T-helper 1 cell treated with Interleukin-12 subunit alpha and Interleukin-12 subunit beta and Interleukin-4 antibody, amounts not matched to agents 30 μg/mL and 1 μg/mL, for 36 hours (primary cell): ENCODE measurements around the gene NMS.

Source experiments
- H3K27ac Mint-ChIP-seq: one replicate; pipeline ENCODE4 v1.8.0; 2021; ENCODE audit warnings: mild to moderate bottlenecking, mixed read lengths
- H3K27me3 Mint-ChIP-seq: one replicate; pipeline ENCODE4 v1.8.0; 2021; ENCODE audit warnings: low read depth, mixed read lengths
- H3K36me3 Mint-ChIP-seq: one replicate; pipeline ENCODE4 v1.8.0; 2021; ENCODE audit warnings: low read depth, mixed read lengths
- H3K4me1 Mint-ChIP-seq: one replicate; pipeline ENCODE4 v1.8.0; 2021; ENCODE audit warnings: low read depth, mixed read lengths
- H3K4me3 Mint-ChIP-seq: one replicate; pipeline ENCODE4 v1.8.0; 2021; ENCODE audit warnings: mild to moderate bottlenecking, moderate library complexity, mixed read lengths
- H3K9me3 Mint-ChIP-seq: one replicate; pipeline ENCODE4 v1.8.0; 2021; ENCODE audit warnings: mixed read lengths

NMS gene, protein sequence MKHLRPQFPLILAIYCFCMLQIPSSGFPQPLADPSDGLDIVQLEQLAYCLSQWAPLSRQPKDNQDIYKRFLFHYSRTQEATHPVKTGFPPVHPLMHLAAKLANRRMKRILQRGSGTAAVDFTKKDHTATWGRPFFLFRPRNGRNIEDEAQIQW

DNA sequence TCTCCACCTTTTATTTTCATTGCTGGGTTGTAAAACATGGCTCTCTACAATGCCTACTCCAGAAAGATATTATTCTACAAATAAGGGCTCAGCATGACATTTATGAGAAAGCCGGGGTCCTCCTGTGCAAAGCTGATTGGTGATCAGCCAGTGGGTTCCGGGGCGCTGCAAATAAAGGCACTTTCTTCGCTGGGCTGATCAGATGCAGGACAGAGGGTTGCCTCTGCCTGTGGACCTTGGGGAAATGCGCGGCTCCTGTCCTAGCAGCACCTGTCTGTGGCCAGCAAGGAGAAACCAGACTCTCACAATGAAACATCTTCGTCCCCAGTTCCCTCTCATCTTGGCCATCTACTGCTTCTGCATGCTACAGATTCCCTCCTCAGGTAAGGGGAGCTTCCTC is at the start of gene NMS:
Gene NMS (plus strand): TSS at position 301 of the 400 bp plus-strand sequence. CDS start 7 bp downstream, at position 308.
- Mint-ChIP-seq H3K27ac (no peak within 1 kb of the TSS), H3K4me3 (no peak within 1 kb of the TSS), H3K27me3 (peaks cover 17% of the 10 kb centered on the region), H3K36me3 (no peaks in the 10 kb centered on the region), H3K4me1 (no peaks in the 10 kb centered on the region), H3K9me3 (no peaks in the 10 kb centered on the region)

DNA sequence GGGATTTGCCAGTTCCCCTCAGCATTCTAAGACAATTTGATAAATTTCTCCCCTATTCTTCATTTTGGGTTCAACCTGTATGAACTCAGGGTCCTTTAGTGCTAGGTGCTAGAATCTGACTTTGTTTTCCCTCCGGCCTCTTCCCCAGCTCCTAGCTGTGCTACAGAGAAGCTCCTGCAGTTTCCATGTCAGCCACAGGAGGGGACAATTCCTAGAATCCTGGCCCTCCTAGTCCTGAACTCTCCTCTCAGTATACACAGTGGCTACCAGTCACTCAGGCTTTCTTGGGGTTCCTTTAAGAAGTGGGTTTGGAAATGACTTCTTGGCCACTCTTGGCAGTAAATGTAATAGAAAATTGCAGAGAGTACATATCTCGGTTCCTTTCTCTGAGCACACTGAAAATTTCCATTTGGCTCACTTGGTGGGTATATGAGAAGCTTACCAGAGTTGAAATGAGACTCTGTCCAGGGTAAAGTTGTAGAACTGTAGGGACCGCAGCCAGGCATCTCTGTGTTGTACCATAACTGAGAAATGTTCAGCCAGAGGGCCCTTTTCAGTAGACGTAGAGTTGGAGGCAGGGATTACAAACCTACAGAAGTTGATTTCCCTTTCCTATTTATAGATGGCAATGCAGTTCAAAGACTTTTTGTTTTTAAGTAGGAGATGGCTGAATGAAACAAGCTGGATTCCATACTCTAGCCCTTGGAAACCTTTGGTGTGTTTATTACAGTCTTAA is 47.8 kb upstream of the NMS start:
- no peaks in the 10 kb centered on the region for H3K9me3 Mint-ChIP-seq
- no peak overlapping the region for H3K27ac Mint-ChIP-seq

DNA sequence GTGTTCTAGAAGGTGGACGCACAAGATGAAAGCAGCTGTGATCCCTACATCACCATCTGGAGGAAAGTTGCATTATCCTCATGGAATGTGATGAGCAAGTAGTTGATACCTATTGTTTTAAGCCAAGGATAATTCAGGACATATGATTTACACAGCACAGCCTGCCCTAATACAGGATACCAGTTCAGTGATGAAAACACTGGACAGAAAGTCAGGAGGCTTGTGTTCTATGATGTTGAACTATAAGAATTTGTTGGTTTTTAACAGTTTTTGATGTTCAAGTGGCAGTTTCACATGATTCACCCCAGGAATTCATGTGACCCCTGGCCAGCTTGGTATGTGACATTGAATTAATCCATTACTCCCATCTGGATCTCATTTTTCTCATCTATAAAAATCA is 46.7 kb upstream of the NMS start:
- Mint-ChIP-seq H3K9me3 (no peaks in the 10 kb centered on the region), H3K27ac (no peak overlapping the region), H3K27me3 (peaks cover 28% of the 10 kb centered on the region), H3K4me3 (no peak overlapping the region), H3K4me1 (peaks cover 2% of the 10 kb centered on the region), H3K36me3 (no peaks in the 10 kb centered on the region)

More for the DNA sequence above, 47.8 kb upstream of the NMS start:
- Mint-ChIP-seq H3K4me3 (no peak overlapping the region), H3K36me3 (no peaks in the 10 kb centered on the region), H3K4me1 (peaks cover under 1% of the 10 kb centered on the region), H3K27me3 (peaks cover 22% of the 10 kb centered on the region)

DNA sequence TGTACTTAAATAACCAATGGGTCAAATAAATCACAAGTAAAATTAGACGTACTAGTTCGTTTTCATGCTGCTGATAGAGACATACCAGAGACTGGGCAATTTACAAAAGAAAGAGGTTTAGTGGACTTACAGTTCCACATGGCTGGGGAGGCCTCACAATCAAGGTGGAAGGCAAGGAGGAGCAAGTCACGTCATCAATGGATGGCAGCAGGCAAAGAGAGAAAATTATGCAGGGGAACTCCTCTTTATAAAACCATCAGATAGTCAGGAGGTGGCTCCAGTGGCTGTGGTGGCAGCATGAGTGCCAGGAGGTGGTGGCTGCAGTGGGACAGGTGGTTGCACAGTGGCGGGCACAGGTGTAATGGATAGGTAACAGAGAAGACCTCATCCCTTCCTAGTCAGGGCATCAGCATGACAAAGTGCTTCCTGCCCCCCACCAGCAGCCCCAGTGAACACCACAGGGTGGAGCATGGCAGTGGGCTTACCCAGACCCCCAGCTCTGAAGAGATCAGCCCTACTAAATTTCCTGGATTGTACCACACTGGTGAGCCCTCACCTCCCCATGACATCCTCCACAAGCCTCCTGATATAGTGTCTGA is 45.9 kb upstream of the NMS start:
- Mint-ChIP-seq H3K4me3 (no peak overlapping the region), H3K9me3 (no peaks in the 10 kb centered on the region), H3K4me1 (peaks cover 2% of the 10 kb centered on the region), H3K36me3 (no peaks in the 10 kb centered on the region), H3K27ac (no peak overlapping the region), H3K27me3 (peaks cover 36% of the 10 kb centered on the region)

DNA sequence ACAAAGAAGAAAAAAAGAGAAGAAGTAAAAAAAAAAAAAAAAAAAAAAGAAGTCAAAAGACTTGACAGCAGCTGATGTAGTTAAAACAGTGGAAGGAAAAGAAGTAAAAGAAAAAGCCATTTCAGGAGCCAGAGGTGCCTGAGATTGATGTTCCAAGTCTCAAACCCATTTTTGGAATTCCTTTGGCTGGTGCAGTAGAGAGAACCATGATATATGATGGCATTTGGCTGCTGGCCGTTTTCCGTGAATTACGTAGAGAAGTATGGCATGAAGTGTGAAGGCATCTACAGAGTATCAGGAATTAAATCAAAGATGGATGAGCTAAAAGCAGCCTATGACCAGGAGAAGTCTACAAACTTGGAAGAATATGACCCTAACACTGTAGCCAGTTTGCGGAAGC is 45.2 kb upstream of the NMS start:
- Mint-ChIP-seq H3K27ac (no peak overlapping the region), H3K36me3 (no peaks in the 10 kb centered on the region), H3K4me3 (no peak overlapping the region), H3K27me3 (peaks cover 42% of the 10 kb centered on the region), H3K9me3 (no peaks in the 10 kb centered on the region), H3K4me1 (peaks cover 2% of the 10 kb centered on the region)

DNA sequence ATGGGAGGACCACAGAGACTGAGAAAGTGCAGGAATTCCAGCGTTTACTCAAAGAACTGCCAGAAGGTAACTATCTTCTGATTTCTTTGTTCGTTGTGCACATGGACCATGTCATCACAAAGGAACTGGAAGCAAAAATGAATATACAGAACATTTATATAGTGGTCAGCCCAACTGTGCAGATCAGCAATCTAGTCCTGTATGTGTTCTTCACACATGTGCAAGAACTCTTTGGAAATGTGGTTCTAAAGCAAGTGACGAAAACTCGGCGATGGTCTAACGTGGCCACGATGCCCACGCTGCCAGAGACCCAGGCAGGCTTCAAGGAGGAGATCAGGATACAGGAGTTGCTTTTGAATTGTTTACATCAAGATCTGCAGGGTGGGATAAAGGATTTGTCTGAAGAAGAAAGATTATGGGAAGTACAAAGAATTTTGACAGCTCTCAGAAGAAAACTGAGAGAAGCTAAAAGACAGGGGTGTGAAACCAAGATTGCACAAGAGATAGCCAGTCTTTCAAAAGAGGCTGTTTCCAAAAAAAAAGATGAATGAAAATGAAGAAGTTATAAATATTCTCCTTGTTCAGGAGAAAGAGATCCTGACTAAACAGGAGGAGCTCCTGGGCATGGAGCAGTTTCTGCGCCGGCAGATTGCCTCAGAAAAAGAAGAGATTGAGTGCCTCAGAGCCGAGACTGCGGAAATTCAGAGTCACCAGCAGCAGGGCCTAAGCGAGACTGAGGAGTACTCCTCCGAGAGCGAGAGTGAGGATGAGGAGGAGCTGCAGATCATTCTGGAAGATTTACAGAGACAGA is 44.5 kb upstream of the NMS start:
- no peaks in the 10 kb centered on the region for H3K36me3 Mint-ChIP-seq
- no peaks in the 10 kb centered on the region for H3K9me3 Mint-ChIP-seq
- H3K27ac Mint-ChIP-seq = no peak overlapping the region
- no peak overlapping the region for H3K4me3 Mint-ChIP-seq
- H3K27me3 Mint-ChIP-seq = peaks cover 49% of the 10 kb centered on the region
- H3K4me1 Mint-ChIP-seq = peaks cover 2% of the 10 kb centered on the region

DNA sequence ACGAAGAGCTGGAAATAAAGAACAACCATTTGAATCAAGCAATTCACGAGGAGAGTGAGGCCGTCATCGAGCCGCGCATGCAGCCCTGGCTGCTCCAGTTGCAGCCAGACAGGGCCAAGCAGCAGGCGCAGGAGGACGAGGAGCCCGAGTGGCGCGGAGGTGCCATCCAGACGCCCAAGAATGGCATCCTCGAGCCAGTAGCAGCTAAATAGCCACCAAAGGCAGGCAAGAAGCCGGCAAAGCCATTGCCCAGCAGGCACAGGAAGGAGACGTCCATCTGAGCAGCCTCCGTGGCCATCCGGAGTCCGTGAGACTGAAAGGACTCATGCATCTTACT is 43.9 kb upstream of the NMS start:
- Mint-ChIP-seq H3K27me3 (peaks cover 52% of the 10 kb centered on the region), H3K9me3 (no peaks in the 10 kb centered on the region), H3K4me1 (peaks cover 2% of the 10 kb centered on the region), H3K27ac (no peak overlapping the region), H3K36me3 (no peaks in the 10 kb centered on the region), H3K4me3 (no peak overlapping the region)

DNA sequence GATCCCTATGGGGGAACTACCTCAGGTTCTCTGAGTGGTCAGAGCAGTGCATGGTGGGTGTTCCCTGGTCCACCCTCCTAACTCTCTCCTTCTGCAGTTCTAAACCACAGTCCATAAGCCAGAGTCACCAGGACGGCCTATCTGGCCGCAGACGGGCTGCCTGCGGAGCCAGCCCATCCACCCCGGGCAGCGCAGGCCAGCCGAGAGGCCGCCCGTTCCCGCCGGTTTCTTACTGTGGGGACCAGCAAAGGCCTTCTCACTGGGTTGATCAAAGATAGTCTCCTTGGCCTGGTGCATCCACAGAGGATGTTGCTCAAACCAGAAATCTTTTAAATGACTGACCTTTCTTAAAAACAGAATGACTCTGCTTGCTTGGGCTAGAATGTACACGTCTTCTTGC is 43.2 kb upstream of the NMS start:
- Mint-ChIP-seq H3K4me3 (no peak overlapping the region), H3K27ac (no peak overlapping the region), H3K27me3 (peaks cover 52% of the 10 kb centered on the region), H3K36me3 (no peaks in the 10 kb centered on the region), H3K9me3 (no peaks in the 10 kb centered on the region), H3K4me1 (peaks cover 2% of the 10 kb centered on the region)

DNA sequence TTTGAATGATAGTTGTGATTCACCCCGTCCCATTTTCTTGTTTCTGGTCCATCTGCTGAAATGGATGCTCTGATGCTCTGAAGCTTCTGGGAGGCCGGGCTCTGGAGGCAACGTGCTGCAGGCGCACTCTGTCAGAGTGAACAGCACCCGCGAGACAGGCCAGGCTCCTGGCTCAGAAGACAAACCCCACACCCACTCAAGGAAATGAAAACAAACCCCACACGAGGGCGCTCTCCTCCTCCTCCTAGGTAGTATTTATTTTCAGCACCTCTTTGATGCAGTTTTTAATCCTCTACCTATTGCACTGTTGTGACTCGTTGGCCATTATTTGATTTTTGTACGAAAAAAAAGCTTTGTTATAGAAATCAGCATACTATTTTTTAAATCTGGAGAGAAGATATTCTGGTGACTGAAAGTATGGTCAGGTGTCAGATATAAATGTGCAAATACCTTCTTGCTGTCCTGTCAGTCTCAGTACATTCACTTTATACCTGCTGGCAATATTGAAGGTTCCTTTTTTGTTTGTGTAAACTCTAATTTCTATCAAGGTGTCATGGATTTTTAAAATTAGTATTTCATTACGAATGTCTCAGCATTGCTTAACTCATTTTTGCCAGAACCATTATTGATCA is 42.5 kb upstream of the NMS start:
- H3K4me1 Mint-ChIP-seq = peaks cover 2% of the 10 kb centered on the region
- no peak overlapping the region for H3K27ac Mint-ChIP-seq
- no peaks in the 10 kb centered on the region for H3K9me3 Mint-ChIP-seq
- H3K36me3 Mint-ChIP-seq = no peaks in the 10 kb centered on the region
- peaks cover 48% of the 10 kb centered on the region for H3K27me3 Mint-ChIP-seq
- no peak overlapping the region for H3K4me3 Mint-ChIP-seq

DNA sequence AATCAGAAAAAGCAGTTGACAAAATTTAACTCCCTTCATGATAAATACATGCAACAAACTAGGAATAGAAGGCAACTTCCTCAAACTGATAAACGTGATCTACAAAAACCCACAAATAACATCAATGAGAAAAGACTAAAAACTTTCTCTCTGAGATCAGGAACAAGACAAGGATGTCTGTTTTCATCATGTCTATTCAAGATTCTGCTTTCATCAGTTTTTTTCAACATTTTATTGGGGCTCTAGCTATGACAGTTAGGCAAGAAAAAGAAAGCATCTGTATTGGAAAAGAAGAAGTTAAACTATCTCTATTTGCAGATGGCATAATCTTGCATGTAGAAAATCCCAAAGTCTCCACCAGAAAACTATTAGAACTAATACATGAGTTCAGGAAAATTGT is 40.6 kb upstream of the NMS start:
- H3K36me3 Mint-ChIP-seq = no peaks in the 10 kb centered on the region
- no peak overlapping the region for H3K27ac Mint-ChIP-seq
- peaks cover 38% of the 10 kb centered on the region for H3K27me3 Mint-ChIP-seq
- H3K4me1 Mint-ChIP-seq = peaks cover 2% of the 10 kb centered on the region
- no peak overlapping the region for H3K4me3 Mint-ChIP-seq
- no peaks in the 10 kb centered on the region for H3K9me3 Mint-ChIP-seq

DNA sequence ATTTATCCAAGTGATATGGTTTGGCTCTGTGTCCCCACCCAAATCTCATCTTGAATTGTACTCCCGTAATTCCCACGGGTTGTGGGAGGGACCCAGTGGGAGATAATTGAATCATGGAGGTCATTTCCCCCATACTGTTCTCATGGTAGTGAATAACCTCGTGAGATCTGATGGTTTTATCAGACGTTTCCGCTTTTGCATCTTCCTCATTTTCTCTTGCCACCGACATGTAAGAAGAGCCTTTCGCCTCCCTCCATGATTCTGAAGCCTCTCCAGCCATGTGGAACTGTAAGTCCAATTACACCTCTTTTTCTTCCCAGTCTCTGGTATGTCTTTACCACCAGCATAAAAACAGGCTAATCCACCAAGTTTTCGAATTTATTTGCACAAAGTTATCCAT is 32.5 kb upstream of the NMS start:
- no peaks in the 10 kb centered on the region for H3K9me3 Mint-ChIP-seq

DNA sequence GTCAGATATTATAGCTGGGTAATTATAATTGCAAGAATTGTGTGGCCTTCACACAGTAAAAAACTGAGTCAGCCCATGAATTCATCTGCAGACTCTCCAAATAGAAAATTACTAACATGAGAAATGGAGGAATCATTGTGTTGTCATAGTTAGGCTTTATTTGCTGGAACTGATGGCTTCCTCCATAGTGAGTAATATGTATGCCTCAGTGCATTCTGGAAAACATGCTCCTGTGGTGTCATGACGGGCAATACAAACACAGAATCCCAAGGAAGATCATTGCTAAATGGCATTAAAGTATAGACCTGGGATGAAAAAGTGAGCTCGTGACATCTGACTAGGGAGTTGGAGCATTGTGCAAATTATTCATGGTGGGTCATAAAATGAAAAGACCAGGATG is 23.6 kb upstream of the NMS start:
- no peaks in the 10 kb centered on the region for H3K4me1 Mint-ChIP-seq
- no peak overlapping the region for H3K27ac Mint-ChIP-seq
- H3K4me3 Mint-ChIP-seq = no peak overlapping the region
- no peaks in the 10 kb centered on the region for H3K27me3 Mint-ChIP-seq
- no peaks in the 10 kb centered on the region for H3K36me3 Mint-ChIP-seq
- no peaks in the 10 kb centered on the region for H3K9me3 Mint-ChIP-seq

More for the DNA sequence above, 32.5 kb upstream of the NMS start:
- Mint-ChIP-seq H3K4me3 (no peak overlapping the region), H3K36me3 (no peaks in the 10 kb centered on the region), H3K4me1 (no peaks in the 10 kb centered on the region), H3K27ac (no peak overlapping the region), H3K27me3 (peaks cover 11% of the 10 kb centered on the region)

DNA sequence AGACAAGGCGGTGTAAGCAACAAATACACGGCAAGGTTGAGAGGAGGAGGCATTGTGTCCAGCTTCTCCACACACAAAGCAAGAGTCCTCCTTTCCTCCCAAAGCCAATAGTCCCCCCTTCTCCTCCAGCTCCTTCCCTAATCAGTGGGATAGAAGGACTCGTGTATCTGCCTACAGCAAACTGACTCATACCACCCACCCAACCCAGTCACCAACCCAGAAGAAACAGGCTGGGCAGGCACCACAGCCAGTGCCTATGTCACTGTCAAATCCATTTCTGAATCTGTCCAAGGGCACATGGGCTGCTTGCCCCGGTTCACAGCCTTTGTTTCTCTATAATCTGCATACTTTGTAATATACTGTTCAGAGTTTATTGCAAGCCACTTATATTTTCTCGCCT is 19.2 kb upstream of the NMS start:
- H3K4me1 Mint-ChIP-seq = no peaks in the 10 kb centered on the region
- H3K27ac Mint-ChIP-seq = no peak overlapping the region
- no peaks in the 10 kb centered on the region for H3K27me3 Mint-ChIP-seq

DNA sequence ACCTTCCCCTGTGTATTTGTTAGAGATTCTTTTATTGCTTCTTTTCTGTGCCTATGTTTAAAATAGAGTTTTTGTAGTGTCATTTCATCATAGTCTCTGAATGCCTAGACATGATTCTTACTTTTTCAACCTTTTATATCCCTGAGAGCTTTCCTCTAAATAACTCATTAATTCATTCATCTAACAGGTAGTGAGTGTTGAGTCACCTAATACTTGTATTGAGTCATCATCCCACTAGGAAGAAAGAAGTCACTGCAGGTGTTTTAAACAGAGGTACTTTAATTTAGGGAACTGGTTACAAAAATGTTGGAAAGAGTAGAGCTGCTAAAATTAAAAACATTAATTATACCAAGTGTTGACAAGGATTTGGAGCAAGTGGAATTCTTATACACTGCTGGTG is 18.5 kb upstream of the NMS start:
- H3K4me1 Mint-ChIP-seq = no peaks in the 10 kb centered on the region
- H3K4me3 Mint-ChIP-seq = no peak overlapping the region
- no peaks in the 10 kb centered on the region for H3K27me3 Mint-ChIP-seq
- peaks cover 16% of the 10 kb centered on the region for H3K9me3 Mint-ChIP-seq
- no peaks in the 10 kb centered on the region for H3K36me3 Mint-ChIP-seq
- H3K27ac Mint-ChIP-seq = no peak overlapping the region

More for the DNA sequence above, 19.2 kb upstream of the NMS start:
- Mint-ChIP-seq H3K36me3 (no peaks in the 10 kb centered on the region), H3K9me3 (peaks cover 13% of the 10 kb centered on the region), H3K4me3 (no peak overlapping the region)
